GM18909 (cell line): ENCODE measurements around the gene OR10A5.
"Not testable (repeated sequence)": the region's sequence is repeated elsewhere in the genome, so short reads cannot be mapped to it uniquely, and the experiment has no call there.

Source experiments
- ATAC-seq: cut with Tn5 transposase; IDR thresholded peaks from one replicate; pipeline ENCODE4 v1.9.1; 2021; ENCODE audit warnings: mild to moderate bottlenecking; ENCODE audit not compliant: unreplicated experiment, poor library complexity

OR10A5 gene

DNA sequence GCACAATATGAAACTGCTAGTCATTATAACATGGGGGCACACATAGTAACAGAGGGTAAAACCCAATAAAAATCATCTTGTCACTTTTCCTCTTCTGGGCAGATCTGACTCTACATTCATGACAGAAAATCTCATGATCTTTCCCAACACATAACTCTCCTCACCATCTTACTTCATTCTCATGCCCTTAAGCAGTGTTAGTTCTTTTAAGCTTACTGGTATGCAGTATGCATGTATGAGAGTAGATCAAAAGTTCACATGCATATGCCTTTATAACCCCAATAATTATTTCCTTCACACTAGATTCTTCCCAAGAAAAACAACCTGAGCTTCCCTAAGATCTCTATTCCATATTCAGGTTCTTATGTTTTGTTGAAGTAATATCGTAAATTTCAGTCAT is 25.8 kb downstream of the OR10A5 start:
- ATAC-seq, result no peak

DNA sequence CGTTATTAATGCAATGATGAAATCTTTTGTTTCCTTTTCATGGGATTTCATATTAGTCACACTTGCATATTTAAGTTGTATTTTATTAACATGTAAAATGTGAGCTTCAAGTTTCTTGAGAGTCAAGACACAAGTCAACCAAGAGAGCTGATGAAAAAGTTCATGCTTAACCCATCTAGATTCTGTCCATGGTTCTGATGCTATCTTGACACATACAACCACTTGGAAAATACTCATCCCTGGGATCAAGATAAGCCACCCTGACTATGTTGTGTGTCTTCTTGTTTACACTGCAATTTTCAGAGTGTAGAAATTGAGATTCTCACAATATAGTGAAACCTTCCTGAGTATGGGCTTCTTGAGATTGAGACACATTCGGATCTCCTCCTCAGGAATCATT is 30.3 kb downstream of the OR10A5 start:
- no peak for ATAC-seq

DNA sequence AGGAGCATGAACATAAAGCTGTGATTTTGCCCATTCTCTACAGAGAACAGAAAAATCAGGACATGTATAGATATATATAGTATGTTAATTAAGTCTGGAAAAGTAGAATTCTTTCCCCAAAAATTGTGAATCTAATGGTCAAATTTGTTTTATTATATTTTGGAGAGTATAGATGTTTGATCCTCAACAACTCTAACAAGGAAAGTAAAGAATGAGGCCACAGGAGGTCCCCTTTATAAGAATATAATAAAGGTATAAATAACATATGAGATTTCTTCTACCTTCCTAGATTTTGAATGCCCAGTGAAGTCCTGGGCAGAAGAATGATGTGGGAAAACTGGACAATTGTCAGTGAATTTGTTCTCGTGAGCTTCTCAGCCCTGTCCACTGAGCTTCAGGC is 30.8 kb downstream of the OR10A5 start, which contains the start of gene OR10A4:
Gene OR10A4, plus strand, starts transcription at position 301 of the 400 bp plus-strand sequence. Its CDS starts 23 bp downstream, at position 324.
- ATAC-seq, result no peak

DNA sequence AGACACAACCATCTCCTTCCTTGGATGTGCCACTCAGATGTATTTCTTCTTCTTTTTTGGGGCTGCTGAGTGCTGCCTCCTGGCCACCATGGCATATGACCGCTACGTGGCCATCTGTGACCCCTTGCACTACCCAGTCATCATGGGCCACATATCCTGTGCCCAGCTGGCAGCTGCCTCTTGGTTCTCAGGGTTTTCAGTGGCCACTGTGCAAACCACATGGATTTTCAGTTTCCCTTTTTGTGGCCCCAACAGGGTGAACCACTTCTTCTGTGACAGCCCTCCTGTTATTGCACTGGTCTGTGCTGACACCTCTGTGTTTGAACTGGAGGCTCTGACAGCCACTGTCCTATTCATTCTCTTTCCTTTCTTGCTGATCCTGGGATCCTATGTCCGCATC is 31.4 kb downstream of the OR10A5 start:
- ATAC-seq, result no peak

DNA sequence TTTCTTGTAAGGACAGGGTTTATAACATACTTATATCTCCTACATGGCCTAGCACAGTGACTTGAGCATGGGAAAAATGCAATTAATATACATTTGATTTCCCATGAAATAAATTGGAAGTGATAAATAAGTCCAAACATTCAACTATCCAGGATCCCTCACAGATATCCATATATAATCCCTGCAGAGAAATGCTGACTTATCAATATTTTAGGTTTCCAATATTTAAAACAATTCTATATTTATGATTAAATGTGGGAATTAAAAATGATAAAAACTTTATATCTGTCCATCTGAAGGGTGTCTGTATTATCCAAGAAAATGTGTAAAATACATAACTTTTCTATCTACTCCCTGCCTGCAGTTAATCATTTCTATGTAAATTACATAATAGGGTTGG is 37.3 kb downstream of the OR10A5 start:
- no peak for ATAC-seq

DNA sequence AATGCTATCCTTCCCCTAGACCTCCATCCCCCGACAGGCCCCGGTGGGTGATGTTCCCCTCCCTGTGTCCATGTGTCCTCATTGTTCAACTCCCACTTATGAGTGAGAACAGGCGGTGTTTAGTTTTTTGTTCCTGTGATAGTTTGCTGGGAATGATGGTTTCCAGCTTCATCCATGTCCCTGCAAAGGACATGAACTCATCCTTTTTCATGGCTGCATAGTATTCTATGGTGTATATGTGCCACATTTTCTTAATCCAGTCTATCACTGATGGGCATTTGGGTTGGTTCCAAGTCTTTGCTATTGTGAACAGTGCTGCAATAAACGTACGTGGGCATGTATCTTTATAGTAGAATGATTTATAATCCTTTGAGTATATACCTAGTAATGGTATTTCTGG is 42.2 kb downstream of the OR10A5 start:
- not testable (repeated sequence) for ATAC-seq

DNA sequence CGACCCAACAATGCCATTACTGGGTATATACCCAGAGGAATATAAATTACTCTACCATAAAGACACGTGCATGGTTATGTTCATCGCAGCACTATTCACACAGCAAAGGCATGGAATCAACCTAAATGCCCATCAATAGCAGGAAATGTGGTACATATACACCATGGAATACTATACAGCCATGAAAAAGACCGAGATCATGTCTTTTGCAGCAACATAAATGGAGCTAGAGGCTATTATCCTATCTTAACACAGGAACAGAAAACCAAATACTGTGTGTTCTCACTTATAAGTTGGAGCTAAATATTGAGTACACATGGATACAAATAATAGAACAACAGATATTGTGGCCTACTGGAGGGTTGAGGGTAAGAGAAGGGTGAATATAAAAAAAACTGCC is 43.3 kb downstream of the OR10A5 start:
- ATAC-seq, result no peak

DNA sequence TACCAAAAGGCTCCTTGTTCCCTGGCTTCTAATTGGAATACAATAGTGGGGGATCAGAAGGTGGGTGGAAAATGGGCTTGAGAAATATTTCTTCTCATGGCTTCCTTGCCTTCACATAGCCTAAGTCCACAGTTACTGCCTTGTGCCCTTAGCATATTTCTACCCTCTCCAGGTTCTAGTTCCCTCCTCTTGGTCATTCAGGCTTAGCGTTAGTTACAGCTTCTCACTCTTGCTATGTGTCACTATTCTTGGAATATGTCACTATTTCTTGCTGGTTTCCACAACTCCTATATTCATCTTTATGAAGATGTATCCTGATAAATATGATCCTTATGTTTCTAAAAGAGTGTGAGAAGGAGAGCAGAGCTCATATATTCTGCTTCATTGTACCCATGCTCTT is 44.4 kb downstream of the OR10A5 start:
- no peak for ATAC-seq

DNA sequence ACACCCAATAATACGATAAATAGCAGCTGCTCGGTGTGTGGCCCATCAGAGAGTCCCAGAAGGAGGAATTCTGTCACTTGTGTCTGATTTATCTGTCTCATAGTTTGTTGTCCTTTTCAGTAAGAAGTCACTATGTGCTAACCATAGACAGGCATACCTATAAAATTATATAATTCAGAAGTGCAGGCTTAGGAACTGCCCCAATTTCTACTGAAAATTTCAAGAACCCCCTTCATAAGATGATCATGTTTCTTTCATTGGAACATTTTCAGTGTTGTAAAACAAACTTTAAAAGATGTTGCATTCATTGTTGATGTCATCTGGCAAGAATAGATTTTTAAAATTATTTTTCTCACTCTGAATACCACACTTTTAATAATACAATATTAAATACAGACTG is 46.9 kb downstream of the OR10A5 start, which contains the start of gene OR2D2:
Gene OR2D2, minus strand, starts transcription at position 101 of the 400 bp plus-strand sequence. Its CDS starts 0 bp downstream, at position 101.
- ATAC-seq, result no peak

DNA sequence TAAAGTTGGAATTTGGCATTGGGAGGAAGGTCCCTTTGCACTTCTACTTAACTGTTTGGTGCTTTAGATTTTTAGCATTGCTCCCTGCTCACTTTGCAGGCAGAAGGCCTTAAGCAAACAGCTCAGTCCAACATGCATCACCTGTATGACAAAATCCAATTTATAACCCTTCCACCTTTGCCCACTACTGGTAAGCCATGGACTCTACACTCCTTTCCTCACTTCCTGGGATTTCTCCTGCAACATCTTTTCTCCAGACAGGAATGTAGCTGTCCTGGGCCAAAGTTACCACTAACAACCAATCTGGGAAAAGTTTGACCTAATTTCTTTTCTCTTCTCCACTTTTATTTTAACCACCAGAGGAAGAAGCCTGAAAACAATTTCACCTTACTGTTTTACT is 48.6 kb downstream of the OR10A5 start:
- no peak for ATAC-seq

DNA sequence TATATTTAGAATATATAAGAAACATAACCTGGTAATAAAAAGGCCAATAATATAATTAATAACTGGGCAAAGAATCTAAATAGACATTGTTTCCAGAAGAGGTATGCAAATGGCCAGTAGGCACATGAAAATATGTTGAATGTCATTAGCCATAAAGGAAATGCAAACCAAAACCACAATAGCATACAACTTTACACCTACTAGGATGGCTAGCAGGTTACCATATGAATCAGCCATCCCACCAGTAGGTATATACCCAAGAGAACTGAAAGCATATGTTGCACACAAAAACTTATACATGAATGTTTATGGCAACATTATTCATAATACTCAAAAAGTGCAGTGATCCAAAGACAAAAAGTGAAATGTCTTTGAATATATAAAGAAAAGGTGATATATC is 49.5 kb downstream of the OR10A5 start:
- ATAC-seq, result peak; percentile 91
